ENCODE results near the gene HIRA. TPM values are rescaled to one million over a fixed set of nuclear protein-coding genes. Genes with fewer than 3 reads are reported as not detected.

HIRA gene
- total and polyA plus RNA-seq, 2 of the 8 experiments (the other 6 are each of a cell fraction or from before 2014, with no cell fraction given) = 34.9 to 67.2 TPM

DNA sequence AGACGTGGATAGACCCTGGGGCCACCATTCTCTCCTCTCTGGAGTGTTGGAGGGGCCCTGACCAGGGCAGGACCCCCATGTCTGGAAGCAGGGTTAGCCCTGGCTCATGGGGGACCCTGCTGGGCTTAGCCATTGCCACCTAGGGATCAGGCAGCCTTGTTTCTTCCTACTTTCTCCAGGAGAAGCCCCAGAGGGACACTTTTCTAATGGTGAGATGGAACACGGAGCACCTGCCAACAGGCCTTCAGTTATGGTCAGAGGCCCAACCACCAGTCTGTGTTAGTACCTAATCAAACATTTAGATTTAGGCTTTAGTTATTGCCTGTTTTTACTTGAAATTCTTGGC, 17.9 kb upstream of the HIRA start (continued):
- TF ChIP-seq, protein P1, sequence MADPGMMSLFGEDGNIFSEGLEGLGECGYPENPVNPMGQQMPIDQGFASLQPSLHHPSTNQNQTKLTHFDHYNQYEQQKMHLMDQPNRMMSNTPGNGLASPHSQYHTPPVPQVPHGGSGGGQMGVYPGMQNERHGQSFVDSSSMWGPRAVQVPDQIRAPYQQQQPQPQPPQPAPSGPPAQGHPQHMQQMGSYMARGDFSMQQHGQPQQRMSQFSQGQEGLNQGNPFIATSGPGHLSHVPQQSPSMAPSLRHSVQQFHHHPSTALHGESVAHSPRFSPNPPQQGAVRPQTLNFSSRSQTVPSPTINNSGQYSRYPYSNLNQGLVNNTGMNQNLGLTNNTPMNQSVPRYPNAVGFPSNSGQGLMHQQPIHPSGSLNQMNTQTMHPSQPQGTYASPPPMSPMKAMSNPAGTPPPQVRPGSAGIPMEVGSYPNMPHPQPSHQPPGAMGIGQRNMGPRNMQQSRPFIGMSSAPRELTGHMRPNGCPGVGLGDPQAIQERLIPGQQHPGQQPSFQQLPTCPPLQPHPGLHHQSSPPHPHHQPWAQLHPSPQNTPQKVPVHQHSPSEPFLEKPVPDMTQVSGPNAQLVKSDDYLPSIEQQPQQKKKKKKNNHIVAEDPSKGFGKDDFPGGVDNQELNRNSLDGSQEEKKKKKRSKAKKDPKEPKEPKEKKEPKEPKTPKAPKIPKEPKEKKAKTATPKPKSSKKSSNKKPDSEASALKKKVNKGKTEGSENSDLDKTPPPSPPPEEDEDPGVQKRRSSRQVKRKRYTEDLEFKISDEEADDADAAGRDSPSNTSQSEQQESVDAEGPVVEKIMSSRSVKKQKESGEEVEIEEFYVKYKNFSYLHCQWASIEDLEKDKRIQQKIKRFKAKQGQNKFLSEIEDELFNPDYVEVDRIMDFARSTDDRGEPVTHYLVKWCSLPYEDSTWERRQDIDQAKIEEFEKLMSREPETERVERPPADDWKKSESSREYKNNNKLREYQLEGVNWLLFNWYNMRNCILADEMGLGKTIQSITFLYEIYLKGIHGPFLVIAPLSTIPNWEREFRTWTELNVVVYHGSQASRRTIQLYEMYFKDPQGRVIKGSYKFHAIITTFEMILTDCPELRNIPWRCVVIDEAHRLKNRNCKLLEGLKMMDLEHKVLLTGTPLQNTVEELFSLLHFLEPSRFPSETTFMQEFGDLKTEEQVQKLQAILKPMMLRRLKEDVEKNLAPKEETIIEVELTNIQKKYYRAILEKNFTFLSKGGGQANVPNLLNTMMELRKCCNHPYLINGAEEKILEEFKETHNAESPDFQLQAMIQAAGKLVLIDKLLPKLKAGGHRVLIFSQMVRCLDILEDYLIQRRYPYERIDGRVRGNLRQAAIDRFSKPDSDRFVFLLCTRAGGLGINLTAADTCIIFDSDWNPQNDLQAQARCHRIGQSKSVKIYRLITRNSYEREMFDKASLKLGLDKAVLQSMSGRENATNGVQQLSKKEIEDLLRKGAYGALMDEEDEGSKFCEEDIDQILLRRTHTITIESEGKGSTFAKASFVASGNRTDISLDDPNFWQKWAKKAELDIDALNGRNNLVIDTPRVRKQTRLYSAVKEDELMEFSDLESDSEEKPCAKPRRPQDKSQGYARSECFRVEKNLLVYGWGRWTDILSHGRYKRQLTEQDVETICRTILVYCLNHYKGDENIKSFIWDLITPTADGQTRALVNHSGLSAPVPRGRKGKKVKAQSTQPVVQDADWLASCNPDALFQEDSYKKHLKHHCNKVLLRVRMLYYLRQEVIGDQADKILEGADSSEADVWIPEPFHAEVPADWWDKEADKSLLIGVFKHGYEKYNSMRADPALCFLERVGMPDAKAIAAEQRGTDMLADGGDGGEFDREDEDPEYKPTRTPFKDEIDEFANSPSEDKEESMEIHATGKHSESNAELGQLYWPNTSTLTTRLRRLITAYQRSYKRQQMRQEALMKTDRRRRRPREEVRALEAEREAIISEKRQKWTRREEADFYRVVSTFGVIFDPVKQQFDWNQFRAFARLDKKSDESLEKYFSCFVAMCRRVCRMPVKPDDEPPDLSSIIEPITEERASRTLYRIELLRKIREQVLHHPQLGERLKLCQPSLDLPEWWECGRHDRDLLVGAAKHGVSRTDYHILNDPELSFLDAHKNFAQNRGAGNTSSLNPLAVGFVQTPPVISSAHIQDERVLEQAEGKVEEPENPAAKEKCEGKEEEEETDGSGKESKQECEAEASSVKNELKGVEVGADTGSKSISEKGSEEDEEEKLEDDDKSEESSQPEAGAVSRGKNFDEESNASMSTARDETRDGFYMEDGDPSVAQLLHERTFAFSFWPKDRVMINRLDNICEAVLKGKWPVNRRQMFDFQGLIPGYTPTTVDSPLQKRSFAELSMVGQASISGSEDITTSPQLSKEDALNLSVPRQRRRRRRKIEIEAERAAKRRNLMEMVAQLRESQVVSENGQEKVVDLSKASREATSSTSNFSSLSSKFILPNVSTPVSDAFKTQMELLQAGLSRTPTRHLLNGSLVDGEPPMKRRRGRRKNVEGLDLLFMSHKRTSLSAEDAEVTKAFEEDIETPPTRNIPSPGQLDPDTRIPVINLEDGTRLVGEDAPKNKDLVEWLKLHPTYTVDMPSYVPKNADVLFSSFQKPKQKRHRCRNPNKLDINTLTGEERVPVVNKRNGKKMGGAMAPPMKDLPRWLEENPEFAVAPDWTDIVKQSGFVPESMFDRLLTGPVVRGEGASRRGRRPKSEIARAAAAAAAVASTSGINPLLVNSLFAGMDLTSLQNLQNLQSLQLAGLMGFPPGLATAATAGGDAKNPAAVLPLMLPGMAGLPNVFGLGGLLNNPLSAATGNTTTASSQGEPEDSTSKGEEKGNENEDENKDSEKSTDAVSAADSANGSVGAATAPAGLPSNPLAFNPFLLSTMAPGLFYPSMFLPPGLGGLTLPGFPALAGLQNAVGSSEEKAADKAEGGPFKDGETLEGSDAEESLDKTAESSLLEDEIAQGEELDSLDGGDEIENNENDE (IDR thresholded peaks at IDR 0.05; ENCODE audit: insufficient replicate concordance, low read length) = no peak
- TF ChIP-seq EGR1 (IDR thresholded peaks at IDR 0.05; ENCODE audit: borderline replicate concordance, low read depth, low read length) = no peak
- TF ChIP-seq CHD2 (IDR thresholded peaks at IDR 0.05; ENCODE audit: low read length) = no peak
- no peak for TF ChIP-seq CTBP2 (IDR thresholded peaks at IDR 0.05; ENCODE audit: borderline replicate concordance, insufficient read depth, insufficient read length, low read length)
- TF ChIP-seq SP1 (IDR thresholded peaks at IDR 0.05; ENCODE audit: low read depth, low read length) = no peak
- TF ChIP-seq TEAD4 (IDR thresholded peaks at IDR 0.05; ENCODE audit: low read depth, low read length) = no peak
- TF ChIP-seq FOSL1 (IDR thresholded peaks at IDR 0.05; ENCODE audit: insufficient read depth, low read depth, low read length) = no peak
- no peak for TF ChIP-seq POLR2A (IDR thresholded peaks at IDR 0.05; ENCODE audit: control extremely low read depth in 1 of 2, low read depth in 2 of 2, low read length in 2 of 2)
- no peak for TF ChIP-seq BRCA1 (IDR thresholded peaks at IDR 0.05; ENCODE audit: low read depth, low read length)
- no peak for TF ChIP-seq HDAC6 (IDR thresholded peaks at IDR 0.05; ENCODE audit: low read depth, low read length)
- TF ChIP-seq E2F6 (IDR thresholded peaks at IDR 0.05) = no peak
